Endometrium (tissue), 2 donors: ENCODE results near the gene ZXDC.

Experiments
- FAIRE-seq: peaks from 2 replicates; lab custom pipeline; 2012; peaks lifted over from hg19 to GRCh38; lab: Jason Lieb, UNC
- donor health status: control.
- donor health status: control.

The ZXDC gene

DNA sequence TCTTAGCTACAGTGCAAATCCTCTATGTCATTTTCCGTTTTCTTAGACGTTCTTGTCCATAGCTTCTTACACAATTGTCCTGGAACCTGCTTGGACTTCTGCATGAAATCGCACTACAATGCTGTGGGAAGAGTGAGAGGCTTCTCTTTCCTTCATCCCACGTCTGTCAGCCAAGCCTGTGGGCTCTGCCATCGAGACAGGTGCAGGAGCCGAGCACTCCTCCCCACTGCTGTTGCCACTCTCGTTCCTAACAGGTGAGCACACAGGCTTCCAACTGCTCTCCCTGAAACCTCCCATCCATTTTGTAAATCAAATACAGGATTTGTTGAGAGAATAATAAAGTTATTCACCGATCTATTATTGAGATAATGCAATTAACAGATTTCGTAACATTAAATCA lies 23.5 kb downstream of the ZXDC start:
- no peak for FAIRE-seq

DNA sequence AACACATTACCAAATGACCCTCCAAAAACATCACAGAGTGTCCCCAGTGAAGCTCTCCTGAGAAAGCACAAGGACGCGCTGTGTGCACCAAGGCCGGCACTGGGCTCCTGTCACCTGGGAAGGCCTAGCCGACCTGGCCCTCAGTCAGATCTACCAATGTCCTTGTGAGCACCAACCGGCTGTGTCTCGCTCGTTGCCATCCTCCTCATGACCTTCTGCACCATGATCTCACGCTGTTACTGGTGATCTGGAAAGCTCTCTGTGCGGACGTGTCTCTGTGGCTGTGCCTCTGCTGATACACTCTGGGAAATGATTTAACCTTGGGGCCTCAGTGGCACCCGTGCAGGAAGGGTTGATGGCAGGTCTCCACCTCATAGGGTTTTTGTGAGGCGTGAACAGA lies 24.2 kb downstream of the ZXDC start:
- FAIRE-seq = no peak

DNA sequence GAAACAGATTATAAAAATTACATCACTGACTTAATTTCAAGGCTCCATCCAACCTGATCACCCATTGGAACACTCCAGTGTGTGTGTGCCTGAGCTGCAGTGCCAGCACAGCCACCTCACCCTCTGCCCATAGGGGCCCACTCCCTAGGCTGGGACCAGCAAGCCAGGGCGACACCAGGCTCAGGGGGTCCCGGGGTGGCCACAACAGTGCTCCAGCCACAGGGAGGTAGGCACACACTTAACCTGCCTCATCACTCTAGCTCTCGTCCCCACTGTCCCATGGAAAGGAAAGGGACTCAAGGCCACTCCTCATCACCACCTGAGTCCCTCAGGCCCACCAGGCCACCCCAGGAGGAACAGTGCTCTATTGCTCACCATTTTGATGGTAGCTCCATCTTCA lies 24.9 kb downstream of the ZXDC start:
- FAIRE-seq = no peak

DNA sequence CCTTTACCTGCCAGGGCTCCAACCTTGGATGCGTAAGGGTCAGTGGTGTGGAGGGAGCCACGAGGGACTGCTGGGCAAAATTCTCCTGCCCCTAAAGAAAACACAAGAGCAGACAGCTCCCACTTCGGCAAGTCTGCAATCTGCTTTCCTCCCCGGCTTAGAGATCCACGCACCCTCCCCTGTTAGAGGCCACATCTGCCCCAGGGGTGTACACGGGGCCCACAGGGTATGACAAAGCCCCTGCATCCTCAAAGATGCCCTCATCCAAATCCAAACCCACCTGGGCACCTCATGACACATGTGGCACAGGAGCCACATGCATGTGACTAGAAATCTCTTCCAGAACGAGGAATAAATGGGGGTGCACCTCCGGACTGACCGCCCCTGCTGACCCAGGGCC lies 25.5 kb downstream of the ZXDC start:
- FAIRE-seq = no peak

DNA sequence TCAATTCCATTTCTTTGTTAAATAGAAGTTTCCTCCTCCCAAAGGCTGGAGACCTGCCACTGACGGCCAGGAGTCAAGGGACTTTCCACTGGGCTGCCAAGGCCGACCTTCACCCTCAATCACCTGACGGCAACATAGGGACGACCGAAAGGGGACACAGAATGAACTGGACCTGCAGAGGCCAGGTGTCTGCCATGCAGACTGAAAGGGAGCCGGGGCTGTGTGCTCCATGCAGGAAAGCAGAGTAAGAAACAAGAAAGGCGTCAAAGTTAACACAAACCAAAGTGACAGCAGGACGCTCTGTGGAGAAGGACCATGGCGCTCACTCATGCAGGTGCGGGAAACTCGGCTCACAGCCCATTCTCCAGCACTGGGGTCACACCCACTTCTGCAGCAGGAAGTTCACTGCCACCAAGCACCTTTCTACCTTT lies 26.1 kb downstream of the ZXDC start:
- FAIRE-seq = no peak

DNA sequence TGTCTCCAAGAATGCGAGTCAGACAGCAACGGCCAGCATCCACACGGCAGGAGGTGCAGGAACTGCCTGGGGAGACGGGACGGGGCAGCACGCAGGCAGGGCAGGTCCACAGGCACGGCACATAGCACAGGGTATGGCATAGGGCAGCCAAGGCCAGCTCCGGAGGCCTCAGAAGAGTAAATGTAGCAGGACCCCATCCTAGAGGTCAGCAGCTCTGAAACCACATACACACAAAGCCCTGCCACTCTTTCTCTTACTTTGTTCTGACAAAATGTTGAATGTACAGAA lies 26.9 kb downstream of the ZXDC start:
- FAIRE-seq = no peak

DNA sequence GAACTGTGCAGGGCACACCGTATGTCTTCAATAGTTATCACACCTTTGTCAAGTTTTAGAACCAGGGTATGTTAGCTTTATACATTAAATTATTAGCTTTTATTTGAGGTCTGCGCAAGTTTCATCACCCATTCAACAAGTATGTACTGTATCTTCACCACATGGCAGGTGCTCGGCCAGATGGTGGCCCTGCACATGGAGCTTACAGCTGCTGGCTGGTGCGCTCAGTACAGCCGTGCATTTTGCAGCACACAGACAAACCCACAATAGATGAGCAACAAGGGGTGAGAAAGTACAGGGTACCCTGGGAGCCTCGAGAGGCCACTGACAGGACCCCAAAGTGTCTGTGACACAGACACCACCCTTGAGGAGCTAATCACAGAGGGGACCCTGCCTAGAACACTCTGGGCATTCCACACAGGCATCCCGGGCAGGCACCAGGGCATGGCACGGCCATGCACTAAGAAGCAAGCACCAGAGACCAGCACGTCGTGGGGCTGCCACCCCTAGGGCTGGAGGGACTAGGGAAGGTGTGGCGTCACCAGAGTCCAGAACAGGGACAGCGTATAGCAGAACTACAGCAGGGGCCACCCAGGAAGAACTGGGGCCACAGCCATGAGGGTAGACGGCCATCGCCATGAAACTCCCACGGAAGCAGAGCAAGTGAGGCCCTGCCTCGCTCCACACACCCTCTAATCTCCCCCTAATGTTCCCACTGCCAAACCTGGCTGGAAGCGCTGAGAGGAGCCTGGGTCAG lies 27.4 kb downstream of the ZXDC start:
- FAIRE-seq = no peak

DNA sequence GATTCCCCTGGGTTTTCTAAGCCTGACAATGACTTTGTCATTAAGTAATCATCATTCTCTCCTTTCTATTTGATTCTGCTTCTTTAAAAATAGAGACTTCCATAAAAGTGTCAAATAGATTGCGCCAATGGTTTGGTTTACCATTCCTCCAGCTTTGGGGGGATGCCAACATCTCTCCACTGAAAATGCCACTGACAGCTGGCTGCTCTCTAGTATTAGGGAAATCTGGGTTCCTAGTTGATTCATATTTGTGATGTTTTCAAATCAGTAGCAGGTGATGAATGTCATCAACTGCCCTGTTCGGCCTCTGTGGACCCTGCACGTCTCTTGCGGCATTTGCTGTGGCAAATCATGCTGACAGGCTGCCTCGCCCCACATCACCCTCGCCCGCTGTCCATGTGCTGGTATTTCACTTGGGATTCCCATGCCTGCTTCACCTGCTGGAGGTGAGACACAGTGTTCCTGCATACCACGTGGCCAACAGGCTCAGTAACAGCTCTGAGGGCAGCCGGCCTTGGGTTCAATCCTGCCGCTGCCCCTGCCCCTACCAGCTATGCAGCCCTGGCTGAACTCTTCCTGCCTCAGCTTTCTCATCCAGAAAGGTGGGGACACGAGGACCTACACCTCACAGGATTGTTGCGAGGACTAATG lies 28.1 kb downstream of the ZXDC start:
- FAIRE-seq = no peak

DNA sequence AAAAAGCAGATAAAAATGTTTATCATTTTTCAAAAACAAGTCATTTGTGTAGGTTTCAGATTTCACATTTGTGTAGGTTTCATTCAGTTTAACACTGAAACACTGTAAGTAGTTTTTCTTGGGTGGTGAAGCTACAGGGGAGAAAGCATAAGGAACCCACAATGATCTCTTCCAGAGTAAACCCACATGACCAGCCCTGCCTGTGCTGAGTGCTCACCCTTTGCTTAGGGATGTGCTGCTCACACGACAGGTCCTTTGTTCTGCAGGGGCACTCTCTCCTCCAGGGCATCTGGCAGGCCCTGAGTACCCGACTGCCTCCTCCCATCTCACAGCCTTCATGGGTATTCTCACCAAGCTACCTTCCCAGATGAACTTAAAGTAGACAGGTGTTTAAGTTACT lies 28.9 kb downstream of the ZXDC start:
- FAIRE-seq = no peak

DNA sequence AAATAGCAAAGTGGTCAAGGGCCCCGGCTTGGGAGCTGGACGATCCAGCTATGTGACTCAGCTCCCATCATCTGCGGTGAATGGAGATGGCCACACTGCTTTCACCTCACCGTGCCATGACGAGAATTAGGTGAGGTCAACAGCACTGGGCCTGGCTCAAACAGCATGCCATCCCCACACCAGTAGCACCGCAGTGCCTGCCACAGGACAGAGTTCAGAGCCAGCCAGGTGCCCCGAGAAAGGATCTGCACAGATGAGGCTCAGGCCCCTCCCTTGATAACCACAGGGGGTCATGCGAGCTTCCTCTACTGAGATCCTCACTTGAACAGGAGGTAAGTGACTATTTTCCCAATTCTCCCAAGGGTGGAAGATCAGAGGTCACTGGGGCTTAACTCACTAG lies 29.4 kb downstream of the ZXDC start:
- FAIRE-seq = no peak

DNA sequence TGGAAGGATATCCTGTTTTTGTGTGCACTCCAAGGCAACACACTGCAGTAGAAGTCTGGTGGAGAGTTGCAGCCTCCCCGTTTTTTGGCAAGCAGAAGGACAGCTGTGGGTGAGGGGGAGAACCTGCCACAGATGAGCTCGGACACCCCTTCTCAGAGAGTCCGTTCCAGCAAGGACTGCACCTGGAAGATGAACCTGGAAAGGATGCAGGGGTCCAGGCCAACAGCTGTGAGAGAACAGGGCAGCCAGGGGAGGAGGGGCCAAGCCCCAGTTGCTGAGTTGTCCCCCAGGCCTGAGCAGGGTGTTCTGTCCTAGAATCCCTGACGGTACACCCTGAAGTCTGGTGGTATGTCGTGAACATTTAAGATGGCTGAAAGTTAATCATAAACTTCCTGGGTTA lies 30.2 kb downstream of the ZXDC start:
- no peak for FAIRE-seq

DNA sequence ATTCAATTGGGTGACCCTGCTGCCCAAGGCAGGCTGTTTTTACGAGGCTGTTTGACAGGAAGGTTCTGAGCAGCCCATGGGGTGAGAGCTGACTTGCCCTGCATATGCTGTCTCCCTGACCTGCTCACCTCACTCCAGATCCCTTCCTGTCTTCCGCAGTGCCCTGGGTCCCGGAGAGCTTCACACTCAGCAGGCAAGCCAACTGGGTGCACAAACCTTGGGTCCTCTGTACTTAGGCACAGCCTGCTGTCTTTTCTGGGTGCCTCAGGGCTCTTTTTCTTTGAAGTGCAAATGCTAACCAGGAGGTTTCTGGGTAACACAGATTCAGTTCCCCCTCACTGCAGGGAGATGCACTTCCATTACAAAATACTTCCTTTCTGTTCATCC lies 32.8 kb downstream of the ZXDC start:
- no peak for FAIRE-seq

DNA sequence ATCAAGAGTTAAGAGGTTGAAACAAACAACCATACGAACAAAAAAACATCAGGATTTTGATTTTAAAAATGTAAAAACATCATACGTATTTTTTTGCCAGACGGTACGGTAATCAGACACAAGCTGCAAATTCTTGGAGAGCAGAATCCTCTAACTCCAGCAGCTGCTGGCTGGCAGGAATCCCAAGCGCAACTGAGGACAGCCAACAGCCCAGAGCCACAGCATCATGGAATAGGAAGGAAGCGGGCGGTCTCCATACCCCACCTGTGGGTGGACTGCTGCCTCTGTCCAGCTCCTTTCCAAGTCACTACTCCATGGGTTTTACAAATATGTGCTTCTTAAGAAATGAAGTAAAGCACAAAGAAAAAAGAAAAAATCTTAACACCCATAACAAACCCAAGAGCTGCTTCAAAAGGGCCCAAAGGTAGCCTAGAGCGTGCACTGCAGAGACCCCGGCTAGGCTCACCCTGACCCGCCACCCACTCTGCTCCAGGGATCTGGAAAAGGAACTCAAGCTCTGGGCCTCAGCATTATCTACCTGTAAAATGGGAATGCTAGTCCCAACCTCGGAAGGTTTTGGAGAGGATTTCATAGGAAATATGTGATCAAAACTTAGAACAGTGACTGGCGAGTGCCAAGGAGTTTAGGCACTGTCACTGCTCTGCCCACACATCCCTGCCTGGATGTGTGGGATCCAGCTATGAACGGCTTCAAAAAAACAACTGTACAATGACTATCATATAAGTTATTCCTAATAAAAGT lies 33.4 kb downstream of the ZXDC start:
- no peak for FAIRE-seq

DNA sequence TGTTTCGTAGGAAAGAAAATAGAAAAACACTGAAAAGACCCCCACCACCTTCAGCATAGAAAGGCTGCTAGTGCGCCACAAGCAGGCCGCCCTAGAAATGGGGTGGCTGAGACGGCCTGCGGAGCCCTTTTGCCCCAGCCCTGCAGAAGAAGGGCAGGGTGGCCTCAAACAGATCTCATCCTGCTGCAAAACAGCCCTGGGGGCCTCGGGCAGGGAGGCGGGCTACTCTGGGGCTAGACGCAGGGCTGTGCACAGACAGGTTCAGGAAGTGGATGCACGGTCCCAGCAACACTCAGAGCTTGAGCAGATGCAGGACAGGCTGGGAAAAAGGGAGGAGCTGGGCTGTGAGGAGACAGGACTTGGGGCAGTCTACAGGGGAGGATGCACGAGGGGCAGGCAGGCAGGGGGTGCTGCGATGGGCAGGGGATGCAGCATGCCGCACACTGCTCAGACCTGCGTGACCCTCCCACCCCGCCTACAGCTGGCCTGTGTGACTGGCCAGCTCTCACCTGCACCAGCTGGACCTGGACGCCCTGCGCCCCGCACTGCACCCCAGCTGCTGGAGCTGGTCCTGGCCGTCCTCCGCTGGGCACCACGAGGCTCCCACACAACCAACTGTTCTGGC lies 34.3 kb downstream of the ZXDC start:
- FAIRE-seq = no peak

DNA sequence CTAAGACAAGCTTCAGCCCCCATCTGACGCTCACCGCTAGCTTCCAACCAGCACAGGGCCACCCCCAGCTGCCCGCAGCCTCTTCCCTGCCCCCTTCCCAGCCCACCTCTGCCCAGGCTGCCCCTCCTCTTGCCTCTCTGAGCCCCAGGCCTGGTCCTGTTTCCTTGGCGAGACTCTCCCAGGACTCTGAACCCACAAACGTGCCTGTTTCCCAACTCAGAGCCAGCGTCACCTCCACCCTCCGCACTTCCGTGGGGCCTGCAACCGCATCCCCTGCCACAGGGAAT lies 35.0 kb downstream of the ZXDC start:
- no peak for FAIRE-seq

DNA sequence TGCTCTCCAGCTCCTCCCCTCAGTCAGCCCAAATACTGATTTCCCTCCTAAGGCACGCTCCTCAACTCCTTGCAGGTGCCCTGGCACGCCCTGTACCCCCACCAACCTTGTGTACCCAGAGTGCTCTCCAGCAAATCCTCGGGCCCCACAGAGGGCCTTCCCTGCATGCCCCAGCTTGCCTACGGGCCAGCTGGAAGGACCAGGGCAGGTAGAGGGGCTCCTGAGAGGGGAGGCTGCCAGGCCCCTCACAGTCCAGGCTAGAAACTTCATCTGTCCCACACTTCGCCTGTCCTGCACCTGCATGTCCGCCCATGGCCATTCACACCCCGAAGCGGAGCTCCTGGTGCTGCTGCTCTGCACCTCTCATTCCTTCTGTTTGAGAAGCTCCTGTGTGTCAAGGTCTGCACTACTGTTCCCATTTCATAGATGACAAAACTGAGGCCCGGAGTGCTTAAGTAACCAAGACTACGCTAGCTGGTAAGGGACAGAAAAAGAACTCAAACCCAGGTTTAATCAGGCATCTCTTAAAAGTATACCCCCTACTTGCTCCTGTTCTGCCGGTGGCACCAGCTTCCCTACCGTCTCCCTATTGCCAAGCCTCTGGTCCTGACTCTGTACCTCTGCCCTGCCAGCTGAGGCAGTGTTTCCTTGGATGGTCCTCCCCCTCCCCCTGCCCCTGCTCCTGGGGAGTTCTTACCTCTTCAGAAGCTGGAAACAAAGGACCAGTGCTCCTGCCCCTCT lies 35.6 kb downstream of the ZXDC start:
- FAIRE-seq = no peak

DNA sequence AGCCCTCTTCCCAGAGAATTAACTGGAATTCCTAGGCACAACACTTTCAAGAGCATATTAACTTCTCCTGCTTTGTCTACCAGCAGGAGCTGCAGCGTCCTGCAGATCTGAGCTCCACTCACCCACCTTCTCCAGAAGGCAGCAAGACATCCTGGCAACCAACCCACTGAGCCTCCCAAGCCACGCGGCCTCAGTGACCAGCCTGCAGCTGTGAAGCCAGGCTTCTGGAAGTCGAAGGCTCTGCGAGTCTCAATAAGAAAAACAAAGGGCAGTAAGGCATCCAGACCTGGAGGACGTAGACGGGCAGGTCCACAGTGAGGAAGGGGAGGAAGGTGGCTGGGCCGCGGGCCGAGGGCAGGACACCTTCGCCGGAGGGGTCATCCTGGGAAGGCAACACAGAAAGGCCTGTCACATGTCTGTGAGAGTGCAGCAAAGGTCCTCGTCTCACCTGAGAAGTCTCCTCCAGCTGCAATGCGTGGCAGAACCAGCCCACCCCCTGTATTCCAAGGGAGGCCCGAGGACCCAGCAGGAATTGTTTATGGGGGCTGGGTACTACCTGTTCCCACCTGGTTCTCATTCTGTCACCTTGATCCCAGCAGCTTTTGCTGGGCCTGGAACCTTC lies 36.2 kb downstream of the ZXDC start:
- no peak for FAIRE-seq

DNA sequence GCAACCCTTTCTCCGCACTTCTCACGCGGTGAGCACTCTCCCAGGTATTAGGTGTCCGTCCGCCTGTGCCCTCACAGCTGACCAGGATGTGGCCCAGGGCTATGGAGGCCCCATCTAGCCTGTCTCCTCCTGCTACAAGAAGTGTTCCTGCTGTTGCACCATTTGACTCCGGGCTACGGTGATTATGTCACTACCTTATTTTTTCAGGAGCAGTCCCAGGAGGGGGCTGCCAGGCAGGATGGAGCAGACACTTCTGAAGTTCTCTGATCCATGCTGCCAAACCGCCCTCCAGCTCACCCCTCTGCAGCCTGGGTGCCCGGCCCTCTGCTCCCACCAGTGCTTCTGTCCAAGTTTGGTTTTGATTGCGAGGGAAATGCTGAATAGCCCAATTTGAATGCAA lies 36.9 kb downstream of the ZXDC start:
- no peak for FAIRE-seq

DNA sequence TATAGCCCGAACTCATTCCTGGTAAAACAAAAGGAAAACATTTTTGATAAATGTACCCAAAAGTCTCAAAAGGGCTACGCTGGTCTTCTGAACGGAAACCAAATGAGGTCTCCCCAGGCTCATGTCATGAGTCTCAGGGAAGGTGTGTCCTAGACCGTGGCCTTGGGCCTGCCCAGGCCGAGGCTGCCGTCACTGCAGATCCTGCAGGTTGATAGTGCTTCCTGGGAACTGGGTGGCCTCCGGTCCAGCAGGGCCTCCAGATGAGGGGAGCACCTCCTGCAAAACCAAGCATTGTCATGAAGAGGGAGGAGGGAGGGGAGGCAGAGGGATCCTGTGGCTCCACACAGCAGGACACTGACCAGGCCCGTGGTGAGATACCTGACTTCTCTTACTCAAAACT lies 37.5 kb downstream of the ZXDC start:
- no peak for FAIRE-seq

DNA sequence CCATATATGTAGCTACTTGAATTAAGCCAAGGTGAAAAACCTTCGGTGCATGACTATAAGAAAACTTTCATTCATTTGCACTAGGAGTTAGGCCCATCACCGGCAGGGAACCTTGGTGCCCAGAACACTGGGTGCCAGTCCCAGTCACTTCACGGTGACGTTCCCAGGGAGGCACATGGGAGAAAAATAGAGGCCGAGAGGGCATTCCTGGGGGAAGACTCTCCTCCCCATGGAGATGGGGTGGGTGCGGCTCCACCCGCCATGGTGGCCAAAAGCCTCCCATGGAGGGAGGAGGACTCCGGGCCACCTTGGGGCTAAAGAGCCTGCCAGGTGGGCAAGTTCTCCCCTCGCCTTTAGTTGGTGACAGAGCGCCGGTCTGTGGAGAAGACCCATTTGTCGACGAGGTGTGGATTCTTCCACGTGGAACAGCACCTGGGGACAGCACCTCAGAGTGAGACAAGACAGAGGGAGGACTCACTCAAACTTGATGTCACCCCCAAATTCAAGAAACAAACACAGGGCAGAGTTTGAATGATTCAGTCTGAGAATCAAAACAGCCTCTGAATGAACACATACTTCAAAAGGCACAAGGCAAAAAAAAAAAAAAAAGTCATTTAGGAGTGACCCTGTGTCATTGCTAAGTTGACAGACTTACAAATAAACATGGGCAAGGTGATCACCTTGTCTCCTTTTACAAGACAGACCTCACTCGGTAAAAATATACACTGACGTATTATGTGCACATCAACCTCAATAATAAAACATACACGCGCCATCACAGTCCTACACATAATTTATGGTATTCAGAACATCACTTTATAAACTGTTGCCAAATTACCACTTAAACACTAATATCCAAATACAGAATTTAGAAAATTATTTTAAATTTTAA lies 38.6 kb downstream of the ZXDC start:
- no peak for FAIRE-seq
